GM12892 (cell line): Measurements from ENCODE around the gene EPHB2.

ENCODE experiments used
- DNase-seq: peaks from one replicate; pipeline ENCODE4 v3.0.0; 2011; ENCODE audit not compliant: insufficient read length
- FAIRE-seq: peaks from 2 replicates; lab custom pipeline; 2011; peaks lifted over from hg19 to GRCh38; lab: Jason Lieb, UNC
- POLR2A ChIP-seq: IDR thresholded peaks from 2 replicates; pipeline ENCODE4 v1.6.1; 2011; ENCODE audit warnings: low read depth, low read length, control low read depth
- POLR2AphosphoS5 ChIP-seq: IDR thresholded peaks from 2 replicates; pipeline ENCODE4 v1.6.1; 2011; ENCODE audit warnings: low read depth, low read length, control low read depth
- TAF1 ChIP-seq: IDR thresholded peaks from 2 replicates; pipeline ENCODE4 v1.6.1; 2011; ENCODE audit warnings: low read depth, mild to moderate bottlenecking, control low read depth, low read length, borderline replicate concordance

EPHB2 gene

GRCh38 chr1:22756125-22756735 is 45.6 kb downstream of the EPHB2 start:
- no peak for TF ChIP-seq POLR2A
- DNase-seq (no peak), FAIRE-seq (no peak)

GRCh38 chr1:22760455-22760854 is 49.8 kb downstream of the EPHB2 start:
- FAIRE-seq (no peak), DNase-seq (no peak)
- TF ChIP-seq POLR2AphosphoS5 (no peak), POLR2A (no peak), TAF1 (no peak)

GRCh38 chr1:22761101-22761500 is 50.5 kb downstream of the EPHB2 start:
- no peak for DNase-seq
- FAIRE-seq, result no peak
- TF ChIP-seq POLR2AphosphoS5 (no peak), POLR2A (no peak), TAF1 (no peak)

GRCh38 chr1:22761821-22762220 is 51.2 kb downstream of the EPHB2 start:
- FAIRE-seq, result no peak

GRCh38 chr1:22763487-22764200 is 53.0 kb downstream of the EPHB2 start:
- FAIRE-seq (peak; percentile 48), DNase-seq (peak; percentile 55)
- TF ChIP-seq TAF1, result no peak
- no peak for TF ChIP-seq POLR2A
- TF ChIP-seq POLR2AphosphoS5, result no peak

More at GRCh38 chr1:22761821-22762220, 51.2 kb downstream of the EPHB2 start:
- DNase-seq, result no peak
- TF ChIP-seq POLR2A (no peak), TAF1 (no peak), POLR2AphosphoS5 (no peak)

GRCh38 chr1:22767852-22768251 is 57.2 kb downstream of the EPHB2 start:
- DNase-seq (no peak), FAIRE-seq (no peak)
- TF ChIP-seq POLR2AphosphoS5 (no peak), POLR2A (no peak), TAF1 (no peak)

GRCh38 chr1:22769932-22770331 is 59.3 kb downstream of the EPHB2 start:
- FAIRE-seq (no peak), DNase-seq (no peak)
- TF ChIP-seq POLR2AphosphoS5 (no peak), TAF1 (no peak), POLR2A (no peak)

- TF ChIP-seq TAF1 (no peak), POLR2A (no peak), POLR2AphosphoS5 (no peak)
- DNase-seq, result no peak
- no peak for FAIRE-seq
Observed at GRCh38 chr1:22772014-22772413, 61.4 kb downstream of the EPHB2 start.

- FAIRE-seq (no peak), DNase-seq (no peak)
- no peak for TF ChIP-seq POLR2A
- TF ChIP-seq TAF1, result no peak
- TF ChIP-seq POLR2AphosphoS5, result no peak
Observed at GRCh38 chr1:22773981-22774832, 63.6 kb downstream of the EPHB2 start.

- TF ChIP-seq POLR2A, result no peak
- no peak for TF ChIP-seq TAF1
- TF ChIP-seq POLR2AphosphoS5, result no peak
- DNase-seq (no peak), FAIRE-seq (no peak)
Observed at GRCh38 chr1:22774833-22775182, 64.2 kb downstream of the EPHB2 start.

- DNase-seq, result no peak
- TF ChIP-seq TAF1 (no peak), POLR2AphosphoS5 (no peak), POLR2A (no peak)
- no peak for FAIRE-seq
Observed at GRCh38 chr1:22775478-22775877, 64.8 kb downstream of the EPHB2 start.

GRCh38 chr1:22776035-22776613 is 65.5 kb downstream of the EPHB2 start:
- no peak for TF ChIP-seq TAF1
- TF ChIP-seq POLR2AphosphoS5, result no peak
- TF ChIP-seq POLR2A, result no peak
- FAIRE-seq, result no peak
- DNase-seq, result no peak
